Hepatocyte (in vitro differentiated cells): ENCODE results near the gene RAB3IL1.

Experiments
- CTCF ChIP-seq: fragments of 200-600 bp; sonication (generic); IDR thresholded peaks from 2 replicates; pipeline ENCODE4 v1.5.1; 2016; ENCODE audit warnings: antibody characterized with exemption, mild to moderate bottlenecking; ENCODE audit not compliant: poor library complexity
- EZH2 ChIP-seq: fragments of 200-600 bp; sonication (generic); IDR thresholded peaks from 2 replicates; pipeline ENCODE4 v1.6.1; 2016; ENCODE audit warnings: antibody characterized with exemption, mild to moderate bottlenecking, borderline replicate concordance

- no peak for TF ChIP-seq CTCF
- TF ChIP-seq EZH2 = no peak
Measured at GRCh38 chr11:61895718-61896059, 21.7 kb downstream of the RAB3IL1 start.
